Hepatocyte (in vitro differentiated cells): Measurements from ENCODE around the gene SCGB1A1.

Source experiments
- CTCF ChIP-seq: fragments of 200-600 bp; sonication (generic); IDR thresholded peaks from 2 replicates; pipeline ENCODE4 v1.5.1; 2016; ENCODE audit warnings: antibody characterized with exemption, mild to moderate bottlenecking; ENCODE audit not compliant: poor library complexity
- EZH2 ChIP-seq: fragments of 200-600 bp; sonication (generic); IDR thresholded peaks from 2 replicates; pipeline ENCODE4 v1.6.1; 2016; ENCODE audit warnings: antibody characterized with exemption, mild to moderate bottlenecking, borderline replicate concordance
- EZH2phosphoT487 ChIP-seq: fragments of 200-600 bp; sonication (generic); IDR thresholded peaks from one replicate; pipeline ENCODE4 v1.6.1; 2018; ENCODE audit warnings: antibody characterized with exemption, mild to moderate bottlenecking, low read depth, moderate library complexity; ENCODE audit not compliant: unreplicated experiment, severe bottlenecking

- no peak for TF ChIP-seq EZH2
- no peak for TF ChIP-seq CTCF
- no peak for TF ChIP-seq EZH2phosphoT487
Measured at GRCh38 chr11:62452839-62453468, 34.1 kb downstream of the SCGB1A1 start.
